Right lobe of liver (tissue), 6 donors: ENCODE data around the gene PLVAP. TPM values are rescaled to one million over a fixed set of nuclear protein-coding genes. Genes with fewer than 3 reads are reported as not detected.
A peak's percentile ranks its signal among the peaks of the same experiment; 100 is the strongest.

Experiments used
- ATAC-seq, 4 donors: fragments of 200-7000 bp; cut with Tn5 transposase; one replicate each; pipeline ENCODE4 v1.9.1; 2020; ENCODE audit warnings: mild to moderate bottlenecking in 4 of 4, moderate library complexity in 4 of 4
- DNase-seq, 3 donors: peaks; one replicate each; pipeline ENCODE4 v3.0.0-alpha.2; 2020
- H3K27ac ChIP-seq, 3 donors: fragments of 200-600 bp; one replicate each; pipeline ENCODE4 v1.8.0; 2022
- H3K27me3 ChIP-seq, 2 donors: fragments of 200-600 bp; one replicate each; pipeline ENCODE4 v1.8.0; 2022
- H3K36me3 ChIP-seq, 4 donors: fragments of 200-600 bp; sonication (generic) in 1 of 4; one replicate each; pipeline versions ENCODE4 v1.5.1 to v1.8.0; 2017 to 2022; ENCODE audit warnings: control low read depth in 1 of 4
- H3K4me1 ChIP-seq, 4 donors: fragments of 200-600 bp; sonication (generic) in 1 of 4; one replicate each; pipeline versions ENCODE4 v1.5.1 to v1.8.0; 2017 to 2022; ENCODE audit warnings: control low read depth in 1 of 4
- H3K4me3 ChIP-seq, 3 donors: fragments of 200-600 bp; one replicate each; pipeline ENCODE4 v1.8.0; 2022
- H3K9me3 ChIP-seq, 4 donors: fragments of 200-600 bp; sonication (generic) in 1 of 4; one replicate each; pipeline versions ENCODE4 v1.5.1 to v1.8.0; 2017 to 2022; ENCODE audit warnings: control low read depth in 1 of 4
- POLR2A ChIP-seq: fragments of 450-650 bp; IDR thresholded peaks from one replicate; pipeline ENCODE4 v1.6.1; 2017; ENCODE audit warnings: antibody characterized with exemption, mild to moderate bottlenecking
- WGBS: methylation state at CpG from one replicate; pipeline ENCODE4 v1.1.6; 2018; ENCODE audit warnings: low coverage, low lambda C conversion rate; ENCODE audit not compliant: insufficient coverage; ENCODE audit errors: missing lambda C conversion rate; 5-methylcytosine and 5-hydroxymethylcytosine counted together
- intact Hi-C, 2 donors: fragments of 100-400 bp; cut with DNase I; formaldehyde crosslinking; loops; one replicate each; pipeline versions ENCODE4 v1.11.2 to v1.14.1; 2022
- total RNA-seq, 6 experiments: library from RNA; depleted of rRNA in 2 of 6; stranded (reverse); fragments of >200 nt in 2 of 6; fragmentation: NEBNext Ultra II Directional in 3 of 6; extraction: Animal tissue kit (Norgen Biotek cat#: 25700) in 3 of 6; gene quantifications; one replicate each; pipeline versions ENCODE4 v1.1.0 to v1.2.4, GENCODE V29; 2016 to 2023
- TF ChIP-seq, protein P1 (sequence below), 4 donors: fragments of 200-600 bp in 3 of 4; fragments of 450-650 bp in 1 of 4; IDR thresholded peaks; one replicate each; pipeline versions ENCODE4 v1.5.1 to v1.8.0; 2016 to 2022; ENCODE audit warnings: antibody characterized with exemption in 4 of 4, mild to moderate bottlenecking in 2 of 4
- donor health status: DM: no; HTN: yes; CAD: no.
- donor health status: DM: no; HTN: no; CAD: no.
- donor health status: DM: no; HTN: no; CAD: no.
- donor health status: DM: no; HTN: yes; CAD: no.
- donor health status: DM: no; HTN: yes; CAD: no.

Gene PLVAP
- total RNA-seq, 6 experiments from 2014 or later, result 0.78 to 16.6 (median 4.1) TPM

DNA sequence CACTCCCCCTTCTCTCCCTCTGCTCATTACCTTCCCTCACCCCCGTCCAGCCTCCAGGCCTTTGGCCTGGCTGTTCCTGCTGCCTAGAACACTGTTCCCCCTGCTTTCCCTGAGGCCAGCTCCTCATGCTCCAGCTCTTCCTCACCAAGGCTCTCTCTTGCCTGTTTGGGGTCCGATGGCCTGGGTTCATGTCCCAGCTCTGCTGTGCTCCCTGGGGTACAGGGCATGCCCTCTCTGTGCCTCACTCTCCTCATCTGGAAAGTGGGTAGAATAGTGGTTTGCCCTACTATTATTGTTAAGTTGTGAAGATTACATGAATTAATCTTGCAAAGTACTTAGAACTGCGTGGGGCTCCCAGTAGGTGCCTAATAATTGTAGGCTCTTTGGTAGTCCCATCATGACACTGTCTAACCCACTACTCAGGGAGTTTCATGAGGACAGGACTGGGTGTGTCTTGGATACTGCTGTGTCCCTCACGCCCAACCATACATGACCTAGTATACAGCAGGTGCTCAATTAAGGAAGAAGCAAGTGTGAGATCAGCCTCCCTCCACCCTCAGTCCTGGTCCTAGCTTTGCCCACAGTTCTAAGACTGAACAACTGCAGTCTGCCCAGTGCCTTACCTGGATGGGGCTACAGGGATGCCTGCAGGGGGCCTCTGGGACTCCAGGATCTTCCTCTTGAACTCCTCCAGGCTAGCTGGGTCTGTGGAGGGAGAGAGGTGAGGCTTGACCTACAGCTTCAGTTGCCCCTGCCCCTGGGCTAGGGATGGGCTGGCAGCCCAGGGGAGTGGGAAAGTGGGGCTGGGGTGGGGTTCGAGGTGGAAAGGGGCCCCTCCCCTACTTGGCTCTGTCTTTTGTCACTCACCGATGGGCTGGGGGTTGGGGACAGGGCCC is 17.0 kb downstream of the PLVAP start:
- DNase-seq (no peak), ATAC-seq (peak in 1 of 4 donors; percentile 31)
- Histone ChIP-seq H3K4me3 (no peak overlapping the region), H3K27ac (no peak overlapping the region), H3K4me1 (no peaks in the 10 kb centered on the region), H3K27me3 (no peaks in the 10 kb centered on the region), H3K9me3 (no peaks in the 10 kb centered on the region), H3K36me3 (no peaks in the 10 kb centered on the region)
- TF ChIP-seq, protein P1, sequence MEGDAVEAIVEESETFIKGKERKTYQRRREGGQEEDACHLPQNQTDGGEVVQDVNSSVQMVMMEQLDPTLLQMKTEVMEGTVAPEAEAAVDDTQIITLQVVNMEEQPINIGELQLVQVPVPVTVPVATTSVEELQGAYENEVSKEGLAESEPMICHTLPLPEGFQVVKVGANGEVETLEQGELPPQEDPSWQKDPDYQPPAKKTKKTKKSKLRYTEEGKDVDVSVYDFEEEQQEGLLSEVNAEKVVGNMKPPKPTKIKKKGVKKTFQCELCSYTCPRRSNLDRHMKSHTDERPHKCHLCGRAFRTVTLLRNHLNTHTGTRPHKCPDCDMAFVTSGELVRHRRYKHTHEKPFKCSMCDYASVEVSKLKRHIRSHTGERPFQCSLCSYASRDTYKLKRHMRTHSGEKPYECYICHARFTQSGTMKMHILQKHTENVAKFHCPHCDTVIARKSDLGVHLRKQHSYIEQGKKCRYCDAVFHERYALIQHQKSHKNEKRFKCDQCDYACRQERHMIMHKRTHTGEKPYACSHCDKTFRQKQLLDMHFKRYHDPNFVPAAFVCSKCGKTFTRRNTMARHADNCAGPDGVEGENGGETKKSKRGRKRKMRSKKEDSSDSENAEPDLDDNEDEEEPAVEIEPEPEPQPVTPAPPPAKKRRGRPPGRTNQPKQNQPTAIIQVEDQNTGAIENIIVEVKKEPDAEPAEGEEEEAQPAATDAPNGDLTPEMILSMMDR (IDR thresholded peaks at IDR 0.05), result no peak
- no peak for TF ChIP-seq POLR2A
- intact Hi-C loops, result no loop called here
- 59% methylated on average over 3 of the region's 6 CpGs for WGBS

DNA sequence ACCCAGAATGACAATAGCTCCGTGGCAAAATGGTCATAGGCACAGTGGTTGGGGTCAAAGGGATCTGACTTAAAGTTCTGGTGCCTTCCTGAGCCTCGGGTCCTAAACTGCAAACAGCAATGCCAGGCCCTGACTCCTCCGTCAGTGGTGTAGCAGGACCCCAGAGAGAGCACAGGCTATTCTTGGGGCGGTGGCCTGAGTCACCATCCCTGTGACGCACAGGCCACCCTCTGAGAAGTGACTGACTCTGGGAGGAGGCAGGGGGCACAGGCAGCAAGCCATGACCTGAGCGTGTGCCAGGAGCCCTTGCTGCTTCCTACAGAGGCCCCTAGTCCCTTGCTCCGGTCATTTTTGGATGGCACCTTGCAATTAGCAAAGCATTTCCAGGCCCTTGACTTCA is 18.7 kb downstream of the PLVAP start:
- intact Hi-C loops, result no loop called here
- peak in 1 of 4 donors; percentile 36 for ATAC-seq

DNA sequence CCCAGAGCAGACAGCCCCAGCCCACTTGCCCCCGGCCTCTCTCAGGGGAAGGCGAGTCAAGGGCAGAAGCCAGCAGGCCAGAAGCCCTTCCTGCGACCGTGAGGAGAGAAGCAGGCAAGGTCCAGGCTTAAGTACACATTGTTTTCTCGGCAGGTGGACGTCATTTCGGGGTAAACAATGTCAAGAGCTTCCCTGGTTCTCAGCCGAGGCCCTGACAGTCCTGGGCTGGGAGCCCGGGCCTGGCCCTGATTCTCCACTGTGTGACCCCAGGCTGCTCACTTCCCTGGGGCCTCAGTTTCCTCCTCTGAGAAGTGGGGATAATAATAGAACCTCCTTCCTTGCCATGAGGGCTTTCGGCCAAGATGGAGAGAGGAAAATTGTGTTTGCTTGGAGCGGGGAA is 19.4 kb downstream of the PLVAP start:
- TF ChIP-seq, protein P1 (IDR thresholded peaks at IDR 0.05), result no peak
- TF ChIP-seq POLR2A, result no peak
- no peak for DNase-seq
- Histone ChIP-seq H3K4me1 (no peaks in the 10 kb centered on the region), H3K27me3 (no peaks in the 10 kb centered on the region), H3K36me3 (no peaks in the 10 kb centered on the region), H3K9me3 (no peaks in the 10 kb centered on the region), H3K4me3 (no peak overlapping the region), H3K27ac (no peak overlapping the region)
- intact Hi-C loops, result no loop called here
- ATAC-seq, result peak in 1 of 4 donors; percentile 51
- WGBS, result 90% methylated on average over 2 of the region's 11 CpGs

More for the DNA sequence above, 18.7 kb downstream of the PLVAP start:
- WGBS, result 56% methylated on average over 2 of the region's 7 CpGs
- H3K4me3 ChIP-seq, result no peak overlapping the region
- H3K4me1 ChIP-seq, result no peaks in the 10 kb centered on the region
- TF ChIP-seq, protein P1 (IDR thresholded peaks at IDR 0.05), result no peak
- no peak for TF ChIP-seq POLR2A
- H3K9me3 ChIP-seq, result no peaks in the 10 kb centered on the region
- no peaks in the 10 kb centered on the region for H3K27me3 ChIP-seq
- no peak overlapping the region for H3K27ac ChIP-seq
- DNase-seq, result no peak
- no peaks in the 10 kb centered on the region for H3K36me3 ChIP-seq

DNA sequence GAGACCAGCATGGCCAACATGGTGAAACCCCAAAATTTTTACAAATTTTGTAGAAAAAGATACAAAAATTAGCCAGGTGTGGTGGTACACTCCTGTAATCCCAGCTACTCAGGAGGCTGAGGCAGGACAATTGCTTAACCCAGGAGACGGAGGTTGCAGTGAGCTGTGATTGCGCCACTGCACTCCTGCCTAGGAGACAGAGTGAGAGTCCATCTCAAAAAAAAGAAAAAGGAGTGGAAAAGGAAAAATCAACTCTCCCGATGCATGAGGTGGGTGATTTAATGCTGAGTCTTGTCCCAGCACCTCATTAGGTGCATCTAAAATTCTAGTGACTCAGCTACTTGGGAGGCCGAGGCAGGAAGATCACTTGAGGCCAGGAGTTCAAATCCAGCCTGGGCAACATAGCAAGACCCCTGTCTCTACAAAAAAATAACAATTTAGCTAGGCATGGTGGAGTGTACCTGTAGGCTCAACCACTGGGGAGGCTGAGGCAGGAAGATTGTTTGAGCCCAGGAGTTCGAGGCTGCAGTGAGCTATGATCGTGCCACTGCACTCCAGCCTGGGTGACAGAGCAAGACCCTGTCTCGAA is 20.0 kb downstream of the PLVAP start:
- TF ChIP-seq, protein P1 (IDR thresholded peaks at IDR 0.05), result no peak
- TF ChIP-seq POLR2A, result no peak
- H3K36me3 ChIP-seq, result no peaks in the 10 kb centered on the region
- ATAC-seq, result no peak

More for the DNA sequence above, 20.0 kb downstream of the PLVAP start:
- Histone ChIP-seq H3K9me3 (no peaks in the 10 kb centered on the region), H3K27me3 (no peaks in the 10 kb centered on the region), H3K4me3 (no peak overlapping the region), H3K4me1 (no peaks in the 10 kb centered on the region), H3K27ac (no peak overlapping the region)
- DNase-seq, result no peak
- intact Hi-C loops, result no loop called here
- 71% methylated on average over 7 of the region's 7 CpGs for WGBS
